ENCODE results near the gene HRH1. TPM values are rescaled to one million over a fixed set of nuclear protein-coding genes. Genes with fewer than 3 reads are reported as not detected.

HRH1 gene
- total and polyA plus RNA-seq, 2 donors (not counting 3 experiments of a cell fraction or from before 2014, with no cell fraction given): 16.2 to 21.2 TPM

Small RNA genes within 50 kb of the gene (small RNA-seq; reads per million reads assigned to genes)
- gene AC083855.1 (ENCODE audit: insufficient read depth, insufficient read length, low read depth, low replicate concordance): not detected

Other genes with a start within 250 kb of the HRH1 start
- not detected in 2 replicates for gene SLC6A1, start 161.7 kb upstream of the HRH1 start, total RNA-seq
- gene SLC6A1, start 161.7 kb upstream of the HRH1 start, polyA plus RNA-seq: not detected in 2 replicates
- 48.3 and 50.4 TPM in 2 replicates for gene ATG7, start 117.9 kb downstream of the HRH1 start, total RNA-seq
- 30.8 and 37.8 TPM in 2 replicates for gene ATG7, start 117.9 kb downstream of the HRH1 start, polyA plus RNA-seq